GM19468 (cell line): ENCODE measurements around the gene TP53AIP1.
"Not testable (repeated sequence)": the region's sequence is repeated elsewhere in the genome, so short reads cannot be mapped to it uniquely, and the experiment has no call there.

Experiments used
- ATAC-seq: cut with Tn5 transposase; IDR thresholded peaks from one replicate; pipeline ENCODE4 v1.9.1; 2021; ENCODE audit warnings: mild to moderate bottlenecking, moderate library complexity, moderate number of reproducible peaks; ENCODE audit not compliant: unreplicated experiment; ENCODE audit errors: extremely low read depth

The TP53AIP1 gene

GRCh38 chr11:128927108-128927461, 15.6 kb downstream of the TP53AIP1 start:
- no peak for ATAC-seq

GRCh38 chr11:128926437-128927107, 16.1 kb downstream of the TP53AIP1 start:
- no peak for ATAC-seq

GRCh38 chr11:128926000-128926399, 16.7 kb downstream of the TP53AIP1 start:
- ATAC-seq = no peak

GRCh38 chr11:128925250-128925600, 17.4 kb downstream of the TP53AIP1 start:
- no peak for ATAC-seq

- no peak for ATAC-seq
Observed at GRCh38 chr11:128924510-128925249, 18.0 kb downstream of the TP53AIP1 start.

GRCh38 chr11:128924104-128924503, 18.6 kb downstream of the TP53AIP1 start:
- no peak for ATAC-seq

- no peak for ATAC-seq
Observed at GRCh38 chr11:128921793-128922192, 20.9 kb downstream of the TP53AIP1 start.

- no peak for ATAC-seq
Observed at GRCh38 chr11:128920666-128921065, 22.0 kb downstream of the TP53AIP1 start.

GRCh38 chr11:128919635-128920034, 23.0 kb downstream of the TP53AIP1 start:
- ATAC-seq = not testable (repeated sequence)

- no peak for ATAC-seq
Observed at GRCh38 chr11:128919216-128919615, 23.5 kb downstream of the TP53AIP1 start.

GRCh38 chr11:128917144-128917724, 25.4 kb downstream of the TP53AIP1 start:
- no peak for ATAC-seq

- ATAC-seq = no peak
Observed at GRCh38 chr11:128916681-128917080, 26.0 kb downstream of the TP53AIP1 start.

- no peak for ATAC-seq
Observed at GRCh38 chr11:128916037-128916572, 26.6 kb downstream of the TP53AIP1 start.

GRCh38 chr11:128915149-128915521, 27.5 kb downstream of the TP53AIP1 start:
- ATAC-seq = no peak

GRCh38 chr11:128914216-128915148, 28.2 kb downstream of the TP53AIP1 start:
- no peak for ATAC-seq

- no peak for ATAC-seq
Observed at GRCh38 chr11:128913806-128914205, 28.9 kb downstream of the TP53AIP1 start.

GRCh38 chr11:128911701-128912100, 31.0 kb downstream of the TP53AIP1 start:
- no peak for ATAC-seq

- no peak for ATAC-seq
Observed at GRCh38 chr11:128911239-128911638, 31.4 kb downstream of the TP53AIP1 start.

- no peak for ATAC-seq
Observed at GRCh38 chr11:128910576-128910975, 32.1 kb downstream of the TP53AIP1 start.

GRCh38 chr11:128909438-128910125, 33.1 kb downstream of the TP53AIP1 start:
- ATAC-seq = no peak
